T-helper 2 cell treated with Interferon-gamma antibody and Interleukin-4, amounts not matched to agents 100 ng/mL and 5 ng/mL, for 36 hours (primary cell): ENCODE results near the gene TMIGD3. TPM values are rescaled to one million over a fixed set of nuclear protein-coding genes. Genes with fewer than 3 reads are reported as not detected.

Experiments used
- intact Hi-C: fragments of 100-400 bp; cut with micrococcal nuclease; formaldehyde crosslinking; loops from one replicate; pipeline ENCODE4 v1.15.1; 2023
- total RNA-seq: library from RNA; stranded (reverse); gene quantifications from 2 replicates; pipeline ENCODE4 v1.2.3, GENCODE V29; 2022

Gene TMIGD3
- total RNA-seq, 1 donor from 2014 or later: not detected

DNA sequence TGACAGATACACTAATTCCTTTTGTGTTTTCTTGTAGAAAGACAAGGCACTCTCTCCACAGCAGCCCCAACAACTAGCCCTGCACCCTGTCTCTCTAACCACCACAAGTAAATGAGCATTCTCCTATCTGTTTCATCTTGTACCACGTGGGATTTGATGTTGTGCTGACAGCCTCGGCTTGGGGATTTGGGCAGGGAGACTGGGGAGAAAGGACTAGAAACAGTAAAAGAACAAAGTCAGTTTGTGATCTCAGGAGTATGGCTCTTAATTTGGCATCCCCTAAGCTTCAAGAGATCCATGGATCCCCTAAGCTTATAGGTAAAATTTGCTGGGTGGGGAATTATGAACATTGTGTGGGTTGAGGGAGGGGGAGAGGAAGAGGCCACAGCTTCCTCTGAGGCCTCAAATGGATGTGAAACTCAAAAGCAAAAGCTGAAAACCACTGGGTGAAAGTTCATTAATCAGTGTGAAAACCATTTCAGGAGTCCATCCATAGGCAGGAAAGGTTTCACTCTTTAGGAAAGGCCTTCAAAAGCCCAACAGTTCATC lies 26.6 kb downstream of the TMIGD3 start:
- intact Hi-C loops: loop anchor here (1.0 to 10.0 kb wide), 5 partner anchors 28 to 602 kb away; partner anchors contain the start of genes ATP5PB, CD53, CHI3L2 and DDX20

GRCh38 chr1:111476214-111476613 lies 27.2 kb downstream of the TMIGD3 start:
- intact Hi-C loops: loop anchor here (1.0 to 10.0 kb wide), 3 partner anchors 251 to 601 kb away; partner anchors contain the start of genes CD53, CHI3L2 and DDX20

- intact Hi-C loops: loop anchor here (1.0 to 10.0 kb wide), 3 partner anchors 251 to 601 kb away; partner anchors contain the start of genes CD53, CHI3L2 and DDX20
Measured at GRCh38 chr1:111475701-111476100, 27.7 kb downstream of the TMIGD3 start.

GRCh38 chr1:111474521-111474920 lies 28.9 kb downstream of the TMIGD3 start:
- intact Hi-C loops: loop anchor here (10.0 kb wide), 2 partner anchors 250 to 600 kb away; partner anchors contain the start of genes CD53 and CHI3L2

DNA sequence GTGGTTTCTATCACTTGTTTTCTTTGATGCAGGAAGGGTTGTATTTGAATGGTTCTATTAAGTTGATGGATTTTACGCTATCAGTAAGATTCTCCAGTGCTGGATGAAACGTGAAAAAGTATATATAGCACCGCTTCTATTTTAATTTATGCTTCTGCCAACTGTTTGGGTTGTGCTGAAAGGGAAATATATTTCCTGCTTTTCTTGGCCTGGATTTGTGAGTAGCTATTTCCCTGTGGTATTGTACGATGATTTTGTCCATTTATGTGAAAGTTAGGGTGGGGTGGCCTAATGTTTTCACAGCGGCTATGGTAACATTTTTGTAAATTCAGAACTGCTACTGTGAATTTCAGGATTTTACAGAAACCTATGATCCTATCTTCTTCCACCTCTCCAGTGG lies 29.3 kb downstream of the TMIGD3 start:
- intact Hi-C loops: loop anchor here (10.0 kb wide), 2 partner anchors 249 to 599 kb away; partner anchors contain the start of genes CD53 and CHI3L2

DNA sequence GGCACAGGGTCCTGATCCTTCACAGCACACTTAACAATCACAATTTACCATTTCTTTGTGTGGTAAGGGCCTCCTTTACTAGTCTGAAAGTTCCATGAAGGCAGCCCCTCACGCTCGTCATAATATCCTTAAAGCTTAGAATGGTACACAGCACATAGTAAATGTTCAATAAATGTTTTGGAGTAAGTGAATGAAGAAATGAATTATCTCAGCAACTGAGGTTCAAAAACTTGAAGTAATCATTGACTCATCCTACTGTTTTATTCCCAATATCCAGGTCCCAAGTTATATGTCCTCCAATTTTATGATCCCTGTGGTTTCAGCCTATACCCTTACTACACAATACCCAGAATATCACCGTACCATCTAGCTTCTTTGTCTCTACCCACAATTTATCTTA lies 31.9 kb downstream of the TMIGD3 start:
- intact Hi-C loops: loop anchor here (10.0 kb wide), 2 partner anchors 247 to 597 kb away; partner anchors contain the start of genes CD53 and CHI3L2

GRCh38 chr1:111471012-111471411 lies 32.4 kb downstream of the TMIGD3 start:
- intact Hi-C loops: loop anchor here (10.0 kb wide), 2 partner anchors 246 to 596 kb away; partner anchors contain the start of genes CD53 and CHI3L2

- intact Hi-C loops: loop anchor here (10.0 kb wide), 2 partner anchors 246 to 596 kb away; partner anchors contain the start of genes CD53 and CHI3L2
Measured at GRCh38 chr1:111470596-111470995, 32.8 kb downstream of the TMIGD3 start.

DNA sequence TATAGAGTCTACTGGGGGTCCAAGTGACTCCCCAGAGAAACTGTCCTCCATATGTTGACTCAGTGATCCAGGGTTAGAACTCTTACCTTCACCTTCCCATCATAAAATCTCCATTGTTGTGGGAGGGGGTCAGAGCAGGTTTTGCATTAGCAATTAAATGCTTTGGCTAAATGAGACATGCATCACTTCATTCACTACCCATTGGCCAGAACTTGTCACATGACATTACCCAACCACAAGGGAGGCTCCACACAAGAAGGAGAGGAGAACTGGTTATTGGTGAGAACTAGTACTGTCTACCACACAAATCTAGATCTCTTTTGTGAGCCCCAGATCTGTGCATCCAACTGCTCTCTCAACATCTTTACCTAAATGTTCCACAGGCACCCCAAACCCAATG lies 33.9 kb downstream of the TMIGD3 start:
- intact Hi-C loops: no loop called here

GRCh38 chr1:111468717-111469100 lies 34.7 kb downstream of the TMIGD3 start:
- intact Hi-C loops: no loop called here

DNA sequence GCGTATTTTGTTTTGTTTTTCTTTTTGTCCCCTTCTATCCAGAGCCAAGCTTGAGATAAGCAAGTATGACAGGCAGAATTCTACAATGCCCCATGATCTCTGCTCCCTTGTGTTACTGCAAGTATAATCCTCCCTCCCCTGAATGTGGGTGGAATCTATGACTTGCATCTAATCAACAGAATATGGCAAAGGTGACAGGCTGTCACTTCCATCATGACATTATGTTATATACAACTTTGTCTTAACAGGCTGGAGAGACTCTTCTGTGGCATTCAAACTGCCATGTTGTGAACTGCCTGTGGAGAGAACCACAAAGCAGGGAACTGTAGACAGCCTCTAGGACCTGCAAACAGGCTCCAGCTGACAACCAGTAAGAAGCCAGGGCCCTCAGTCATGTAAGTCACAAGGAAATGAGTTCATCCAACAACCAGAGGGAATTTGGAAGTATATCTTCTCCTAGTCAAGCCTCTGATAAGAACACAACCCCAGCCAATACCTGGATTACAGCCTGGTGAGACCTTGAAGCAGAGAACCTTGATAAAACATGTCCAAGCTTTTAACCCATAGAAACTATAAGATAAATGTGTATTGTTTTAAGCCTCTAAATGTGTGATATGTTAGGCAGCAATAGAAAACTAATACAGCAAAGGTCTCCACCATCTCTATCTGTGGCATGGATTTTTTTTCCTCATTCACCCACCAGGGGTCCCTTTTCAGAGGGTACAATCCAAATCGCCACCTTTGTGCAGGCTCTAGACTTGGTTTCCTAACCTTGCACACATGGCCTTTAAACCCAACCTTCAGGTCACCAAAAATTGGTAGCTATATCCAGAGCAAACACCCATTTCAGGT lies 35.3 kb downstream of the TMIGD3 start:
- intact Hi-C loops: no loop called here

DNA sequence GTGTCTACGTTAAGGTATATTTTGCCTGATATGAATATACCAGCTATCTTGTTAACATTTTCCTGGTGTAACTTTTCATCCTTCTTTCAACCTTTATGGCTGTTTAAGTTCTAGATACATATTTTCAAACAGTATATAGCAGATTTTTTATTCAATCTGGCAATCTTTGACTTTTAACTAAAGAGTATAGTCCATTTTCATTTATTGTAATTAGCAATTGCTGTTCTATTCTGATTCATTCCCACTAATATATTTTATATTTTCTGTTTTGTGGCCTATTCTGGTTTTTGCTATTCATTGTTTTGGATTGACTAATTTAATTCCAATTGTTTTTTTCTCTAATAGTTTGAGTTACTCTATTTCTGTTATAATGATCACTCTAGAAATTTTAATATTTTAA lies 37.0 kb downstream of the TMIGD3 start:
- intact Hi-C loops: no loop called here

GRCh38 chr1:111465754-111466153 lies 37.7 kb downstream of the TMIGD3 start:
- intact Hi-C loops: no loop called here

DNA sequence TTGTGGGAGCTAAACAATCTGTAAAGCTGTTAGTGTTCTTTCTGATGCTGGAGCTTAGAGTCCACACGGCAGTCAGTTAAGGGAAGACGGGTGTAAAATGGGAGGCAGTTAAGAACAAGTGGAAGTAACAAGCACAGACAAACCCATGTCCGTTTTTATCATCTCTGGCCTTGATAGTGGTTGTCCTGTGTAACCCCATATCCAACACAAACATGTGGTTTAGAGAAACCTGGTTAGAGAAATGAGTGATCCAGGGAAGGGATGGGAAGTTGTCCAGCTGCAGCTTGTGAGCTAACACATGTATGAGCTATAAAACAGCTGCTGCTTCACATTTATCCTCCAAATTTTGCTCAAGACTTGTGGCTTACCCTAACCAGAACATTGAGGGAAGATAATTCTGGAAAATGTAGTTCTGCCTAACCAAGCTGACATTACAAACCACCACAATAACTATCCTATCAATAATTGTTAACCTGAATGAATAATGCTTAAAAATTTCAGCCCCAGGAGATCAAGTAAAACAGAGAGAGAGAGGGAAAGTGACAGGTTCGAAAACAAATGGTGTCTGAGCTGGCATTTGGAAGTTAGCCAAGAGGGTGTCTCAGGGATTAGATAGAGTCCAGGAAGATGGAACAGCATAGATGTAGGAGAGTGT lies 40.3 kb downstream of the TMIGD3 start:
- intact Hi-C loops: no loop called here

DNA sequence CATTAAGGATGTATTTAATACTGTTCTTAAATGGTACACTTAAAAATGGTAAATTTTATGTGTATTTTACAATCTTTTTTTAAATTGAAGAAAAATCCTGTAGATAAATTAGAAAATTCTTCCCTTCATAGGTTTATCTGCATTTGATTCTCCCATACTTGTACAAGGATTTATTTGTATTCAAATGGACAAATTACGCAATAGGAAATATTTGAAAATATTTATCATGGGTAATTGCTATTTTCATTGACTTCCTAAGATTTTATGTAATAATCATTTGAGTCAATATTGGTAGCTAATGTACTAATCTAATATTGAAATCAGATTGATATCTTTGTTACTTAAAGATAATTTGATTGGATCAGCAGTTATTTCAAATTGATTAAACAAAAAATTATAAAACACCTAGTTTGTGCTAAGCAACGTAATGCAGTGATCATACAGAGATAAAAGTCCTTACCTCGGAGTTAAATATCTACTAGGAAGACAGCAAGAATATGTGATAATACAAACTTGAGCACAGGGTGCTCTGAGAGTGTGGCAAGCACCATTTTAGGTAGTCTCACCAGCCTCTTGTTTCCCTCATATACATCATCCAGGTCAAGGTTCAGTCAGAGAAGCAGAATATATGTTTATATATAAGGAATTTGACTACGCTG lies 40.9 kb downstream of the TMIGD3 start:
- intact Hi-C loops: no loop called here

DNA sequence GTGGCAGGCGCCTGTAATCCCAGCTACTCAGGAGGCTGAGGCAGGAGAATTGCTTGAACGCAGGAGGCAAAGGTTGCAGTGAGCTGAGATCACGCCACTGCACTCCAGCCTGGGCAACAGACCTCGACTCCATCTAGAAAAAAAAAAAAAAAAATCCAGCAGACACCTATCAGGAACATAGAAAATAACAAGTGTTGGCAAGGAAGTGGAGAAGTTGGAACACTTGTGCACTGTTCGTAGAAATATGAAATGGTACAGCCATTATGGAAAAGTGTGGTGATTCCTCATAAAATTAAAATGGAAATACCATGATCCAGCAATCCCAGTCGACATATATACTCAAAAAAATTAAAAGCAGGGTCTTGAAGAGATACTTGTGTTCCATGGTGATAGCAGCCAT lies 41.7 kb downstream of the TMIGD3 start:
- intact Hi-C loops: no loop called here

DNA sequence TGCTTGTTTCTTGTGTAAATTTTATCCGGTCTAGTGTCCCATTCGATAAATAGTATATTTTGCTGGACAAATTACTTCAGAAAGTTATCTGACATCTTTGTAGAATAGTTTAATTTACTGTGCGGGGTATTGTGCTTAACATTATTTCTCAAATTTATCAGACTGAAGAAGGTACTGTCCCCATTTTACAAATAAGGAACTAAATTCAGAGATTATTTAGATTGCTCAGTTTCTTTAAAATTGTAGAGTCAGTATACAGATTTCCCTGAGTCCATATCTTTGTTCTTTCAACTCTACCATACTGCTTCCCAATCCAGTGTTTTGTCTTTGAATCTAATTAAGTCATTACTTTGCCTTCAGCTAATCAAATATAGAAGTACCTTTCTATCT lies 47.8 kb downstream of the TMIGD3 start:
- intact Hi-C loops: no loop called here

DNA sequence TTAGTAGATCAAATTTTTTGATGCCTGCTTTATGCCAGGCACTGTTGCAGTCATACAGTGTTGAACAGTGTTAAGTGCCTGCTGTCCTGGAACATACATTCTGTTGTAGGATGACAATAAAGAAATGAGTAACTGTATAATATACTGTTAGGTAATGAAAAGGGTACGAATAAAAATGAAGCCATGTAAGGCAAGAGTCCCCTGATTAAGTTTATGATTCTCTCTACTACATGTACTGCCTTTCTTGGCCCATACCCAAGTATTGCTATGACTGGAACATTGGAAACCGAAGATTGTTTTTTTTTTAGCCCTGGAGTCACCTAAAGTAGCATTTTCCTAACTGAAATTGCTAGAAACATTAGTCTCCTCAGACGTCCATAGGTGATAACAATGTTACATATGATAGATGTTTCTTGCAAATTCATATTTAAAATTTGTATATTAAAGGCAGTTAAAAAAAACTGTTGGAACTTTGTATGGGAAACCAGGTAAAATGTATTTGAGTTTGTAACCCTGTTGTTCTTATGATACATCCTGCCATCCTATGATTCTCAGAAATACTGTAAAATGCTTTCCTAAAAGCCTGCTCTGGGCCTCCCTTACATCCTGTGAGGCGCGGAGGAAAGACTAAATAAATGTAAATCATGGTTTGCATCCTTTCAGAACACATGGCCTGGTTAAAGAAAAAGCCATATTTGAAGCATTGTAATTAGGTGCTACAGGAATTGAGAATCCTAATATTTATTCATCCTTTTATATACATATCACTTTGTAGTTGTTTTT lies 48.4 kb downstream of the TMIGD3 start:
- intact Hi-C loops: no loop called here

- intact Hi-C loops: no loop called here
Measured at GRCh38 chr1:111453706-111454105, 49.7 kb downstream of the TMIGD3 start.

DNA sequence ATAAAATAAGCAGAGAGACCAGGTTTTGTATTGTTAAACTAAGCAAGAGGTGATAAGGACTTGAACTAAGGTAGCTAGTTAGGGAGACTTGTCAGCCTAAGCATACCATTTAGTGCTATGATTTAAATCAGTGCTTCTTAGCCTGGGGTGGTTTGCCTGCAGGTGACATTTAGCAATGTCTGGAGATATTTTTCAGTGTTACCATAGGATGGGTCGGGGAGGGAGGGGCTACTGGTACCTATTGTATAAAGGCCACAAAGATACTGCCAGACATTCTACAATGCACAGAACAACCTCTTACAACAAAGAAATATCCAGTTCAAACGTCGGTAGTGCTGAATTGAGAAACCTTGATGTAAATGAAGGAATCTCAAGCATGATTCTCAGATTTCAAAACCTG lies 50.9 kb downstream of the TMIGD3 start:
- intact Hi-C loops: no loop called here
